Measurements from ENCODE around the gene DNTTIP2.
"Not testable (repeated sequence)": the region's sequence is repeated elsewhere in the genome, so short reads cannot be mapped to it uniquely, and the experiment has no call there.

Gene DNTTIP2

DNA sequence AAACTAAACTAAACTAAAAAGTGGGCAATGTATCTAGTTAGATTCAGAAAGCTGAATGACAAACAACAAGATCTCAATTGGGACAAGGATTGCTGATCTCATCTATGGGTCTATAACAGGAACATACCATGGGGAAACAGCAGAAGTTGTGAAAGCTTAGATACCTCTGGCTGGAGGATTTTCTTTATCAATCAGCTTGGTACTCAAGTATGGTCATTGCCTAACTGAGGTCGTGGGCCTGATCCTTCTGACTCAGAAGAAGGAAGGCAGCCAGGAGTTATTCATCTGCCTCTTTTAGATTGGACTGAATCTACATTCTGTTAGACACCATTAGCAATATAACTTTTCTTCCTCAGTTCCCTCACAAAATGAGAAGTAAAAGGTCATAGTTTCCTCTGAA lies 39.7 kb downstream of the DNTTIP2 start:
- no peak for ATAC-seq
- Mint-ChIP-seq H3K36me3 (peaks cover 16% of the 10 kb centered on the region), H3K4me1 (peaks cover 2% of the 10 kb centered on the region), H3K27ac (no peak overlapping the region), H3K9me3 (peaks cover 9% of the 10 kb centered on the region), H3K27me3 (no peaks in the 10 kb centered on the region), H3K4me3 (no peak overlapping the region)

DNA sequence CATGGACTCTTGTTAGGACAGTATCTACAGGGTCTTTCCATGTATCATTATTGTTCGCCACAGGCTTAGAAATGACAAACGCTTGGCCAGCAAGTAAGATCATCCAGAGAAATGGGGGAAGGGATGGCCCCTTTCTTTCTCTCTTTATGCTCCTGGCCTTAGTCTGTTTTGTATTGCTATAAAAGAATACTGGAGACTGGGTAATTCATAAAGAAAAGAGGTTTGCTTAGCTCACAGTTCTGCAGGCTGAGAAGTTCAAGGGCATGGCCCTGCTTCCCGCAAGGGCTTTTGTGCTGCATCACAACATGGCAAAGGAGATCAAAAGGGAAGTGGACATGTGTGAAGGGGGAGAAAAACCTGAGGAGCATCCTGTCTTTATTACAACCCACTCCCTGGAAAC lies 41.0 kb downstream of the DNTTIP2 start:
- no peak for ATAC-seq
- peaks cover 14% of the 10 kb centered on the region for H3K9me3 Mint-ChIP-seq

GRCh38 chr1:93833293-93833692 lies 45.7 kb downstream of the DNTTIP2 start:
- not testable (repeated sequence) for H3K27ac Mint-ChIP-seq, H3K4me1 Mint-ChIP-seq, ATAC-seq, H3K27me3 Mint-ChIP-seq, H3K4me3 Mint-ChIP-seq
- peaks cover 19% of the 10 kb centered on the region for H3K9me3 Mint-ChIP-seq
- H3K36me3 Mint-ChIP-seq, result peaks cover 37% of the 10 kb centered on the region

More for the DNA sequence above, 41.0 kb downstream of the DNTTIP2 start:
- Mint-ChIP-seq H3K27me3 (no peaks in the 10 kb centered on the region), H3K4me3 (no peak overlapping the region), H3K27ac (no peak overlapping the region), H3K4me1 (no peaks in the 10 kb centered on the region), H3K36me3 (peaks cover 22% of the 10 kb centered on the region)

- Mint-ChIP-seq H3K27ac (no peak overlapping the region), H3K36me3 (peaks cover 23% of the 10 kb centered on the region), H3K9me3 (peaks cover 8% of the 10 kb centered on the region), H3K27me3 (no peaks in the 10 kb centered on the region), H3K4me3 (no peak overlapping the region), H3K4me1 (no peaks in the 10 kb centered on the region)
- no peak for ATAC-seq
Measured at GRCh38 chr1:93829061-93829460, 49.9 kb downstream of the DNTTIP2 start.

GRCh38 chr1:93828367-93828755 lies 50.6 kb downstream of the DNTTIP2 start:
- ATAC-seq, result no peak
- peaks cover 7% of the 10 kb centered on the region for H3K9me3 Mint-ChIP-seq
- H3K36me3 Mint-ChIP-seq, result peaks cover 22% of the 10 kb centered on the region
- H3K4me3 Mint-ChIP-seq, result no peak overlapping the region
- no peaks in the 10 kb centered on the region for H3K4me1 Mint-ChIP-seq
- no peak overlapping the region for H3K27ac Mint-ChIP-seq
- H3K27me3 Mint-ChIP-seq, result no peaks in the 10 kb centered on the region

- Mint-ChIP-seq H3K27me3 (no peaks in the 10 kb centered on the region), H3K27ac (no peak overlapping the region), H3K4me3 (no peak overlapping the region), H3K9me3 (peaks cover 4% of the 10 kb centered on the region), H3K4me1 (no peaks in the 10 kb centered on the region), H3K36me3 (peaks cover 19% of the 10 kb centered on the region)
- no peak for ATAC-seq
Measured at GRCh38 chr1:93827633-93828366, 51.2 kb downstream of the DNTTIP2 start.

- Mint-ChIP-seq H3K4me1 (no peaks in the 10 kb centered on the region), H3K9me3 (peaks cover 2% of the 10 kb centered on the region), H3K27me3 (no peaks in the 10 kb centered on the region), H3K36me3 (peaks cover 16% of the 10 kb centered on the region), H3K27ac (peak overlapping the region; percentile 2), H3K4me3 (no peak overlapping the region)
- ATAC-seq, result no peak
Measured at GRCh38 chr1:93827128-93827527, 51.9 kb downstream of the DNTTIP2 start.

- no peaks in the 10 kb centered on the region for H3K36me3 Mint-ChIP-seq
- no peak overlapping the region for H3K4me3 Mint-ChIP-seq
- no peak overlapping the region for H3K27ac Mint-ChIP-seq
- ATAC-seq, result no peak
- H3K4me1 Mint-ChIP-seq, result no peaks in the 10 kb centered on the region
- H3K27me3 Mint-ChIP-seq, result no peaks in the 10 kb centered on the region
- no peaks in the 10 kb centered on the region for H3K9me3 Mint-ChIP-seq
Measured at GRCh38 chr1:93824834-93825233, 54.2 kb downstream of the DNTTIP2 start.

DNA sequence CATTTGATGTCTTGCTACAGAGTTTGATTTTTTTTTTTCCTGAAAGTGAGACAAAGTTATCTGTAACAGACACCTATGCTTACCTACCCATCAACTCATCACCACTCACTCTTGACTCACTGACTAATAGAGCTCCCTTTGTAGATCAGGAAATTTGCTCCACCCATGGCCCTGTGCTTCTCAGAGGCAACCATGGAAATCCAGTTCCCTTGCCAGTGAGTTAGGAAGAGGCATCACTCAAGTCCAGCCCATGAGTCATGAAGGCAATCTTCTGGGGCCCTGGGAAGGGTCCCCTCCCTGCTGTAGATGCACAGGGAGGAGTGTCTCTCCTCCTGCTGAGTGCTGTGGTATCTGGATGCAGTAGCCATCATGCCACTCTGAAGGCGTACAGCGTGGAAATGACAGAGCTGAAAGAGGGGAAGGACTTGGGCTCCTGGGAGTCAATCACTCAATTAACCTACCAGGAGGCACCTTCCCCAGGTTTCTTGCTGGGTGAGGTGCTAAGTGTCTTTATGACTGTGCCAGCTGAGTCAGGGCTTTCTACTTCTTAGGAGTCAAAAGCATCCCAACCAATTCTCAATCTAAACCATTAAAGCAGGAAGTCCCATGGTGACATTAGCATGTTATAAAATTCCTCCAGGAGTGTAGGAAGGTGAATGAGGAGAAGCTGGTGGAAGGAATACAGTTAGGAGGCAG lies 56.1 kb downstream of the DNTTIP2 start:
- no peaks in the 10 kb centered on the region for H3K9me3 Mint-ChIP-seq
- H3K36me3 Mint-ChIP-seq, result no peaks in the 10 kb centered on the region
- ATAC-seq, result no peak
- H3K27me3 Mint-ChIP-seq, result no peaks in the 10 kb centered on the region
- no peak overlapping the region for H3K27ac Mint-ChIP-seq
- H3K4me3 Mint-ChIP-seq, result no peak overlapping the region
- H3K4me1 Mint-ChIP-seq, result peaks cover 9% of the 10 kb centered on the region

- H3K9me3 Mint-ChIP-seq, result no peaks in the 10 kb centered on the region
- H3K4me1 Mint-ChIP-seq, result peaks cover 22% of the 10 kb centered on the region
- H3K27me3 Mint-ChIP-seq, result no peaks in the 10 kb centered on the region
- H3K4me3 Mint-ChIP-seq, result no peak overlapping the region
- no peak overlapping the region for H3K27ac Mint-ChIP-seq
- ATAC-seq, result no peak
- H3K36me3 Mint-ChIP-seq, result no peaks in the 10 kb centered on the region
Measured at GRCh38 chr1:93821423-93822144, 57.4 kb downstream of the DNTTIP2 start.

DNA sequence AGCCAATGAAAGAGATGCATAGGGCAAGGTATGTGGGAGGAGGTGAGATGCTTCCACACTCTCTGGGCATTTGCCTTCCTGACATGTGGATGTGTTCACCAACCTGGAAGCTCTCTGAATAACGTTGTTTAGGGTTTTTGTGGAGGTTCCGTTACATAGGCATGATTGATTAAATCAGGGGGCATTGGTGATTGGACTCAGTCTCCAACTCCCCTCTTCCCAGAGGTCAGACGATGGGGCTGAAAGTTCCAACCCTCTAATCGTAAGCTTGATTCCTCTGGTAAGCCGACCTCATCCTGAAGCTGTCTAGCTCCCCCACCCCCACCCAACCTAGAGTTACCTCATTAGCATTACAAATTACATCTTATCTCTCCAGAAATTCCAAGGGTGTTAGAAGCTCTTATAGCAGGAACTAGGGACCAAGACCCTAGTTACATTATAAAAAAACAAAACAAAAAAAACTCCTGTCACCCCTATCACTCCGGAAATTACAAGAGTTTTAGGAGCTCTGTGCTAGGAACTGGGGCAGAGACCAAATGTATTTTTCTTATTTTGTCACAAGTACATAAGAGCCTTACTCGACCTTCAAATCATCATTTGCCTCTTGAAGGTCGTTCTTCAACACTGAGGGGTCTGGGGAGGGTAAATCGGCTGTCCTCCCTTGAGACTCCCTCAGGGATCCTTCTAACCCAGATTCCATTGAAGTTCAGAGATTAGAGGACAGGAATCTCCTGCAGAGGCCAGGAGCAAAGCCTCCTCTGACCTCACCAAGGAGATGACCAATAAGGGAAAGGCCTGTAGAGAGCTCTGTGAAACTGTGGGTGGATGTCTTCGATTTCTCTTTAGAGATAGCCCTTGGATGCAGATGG lies 58.2 kb downstream of the DNTTIP2 start:
- H3K27me3 Mint-ChIP-seq, result no peaks in the 10 kb centered on the region
- no peak overlapping the region for H3K4me3 Mint-ChIP-seq
- no peaks in the 10 kb centered on the region for H3K36me3 Mint-ChIP-seq
- ATAC-seq, result no peak
- peaks cover 22% of the 10 kb centered on the region for H3K4me1 Mint-ChIP-seq
- no peak overlapping the region for H3K27ac Mint-ChIP-seq
- no peaks in the 10 kb centered on the region for H3K9me3 Mint-ChIP-seq

- H3K27me3 Mint-ChIP-seq, result no peaks in the 10 kb centered on the region
- no peaks in the 10 kb centered on the region for H3K9me3 Mint-ChIP-seq
- no peak overlapping the region for H3K4me3 Mint-ChIP-seq
- H3K4me1 Mint-ChIP-seq, result peaks cover 22% of the 10 kb centered on the region
- no peaks in the 10 kb centered on the region for H3K36me3 Mint-ChIP-seq
- ATAC-seq, result no peak
- H3K27ac Mint-ChIP-seq, result peak overlapping the region; percentile 69
Measured at GRCh38 chr1:93818570-93818959, 60.4 kb downstream of the DNTTIP2 start.

- no peaks in the 10 kb centered on the region for H3K9me3 Mint-ChIP-seq
- peak; percentile 86 for ATAC-seq
- peak overlapping the region; percentile 69 for H3K27ac Mint-ChIP-seq
- H3K4me3 Mint-ChIP-seq, result no peak overlapping the region
- H3K27me3 Mint-ChIP-seq, result no peaks in the 10 kb centered on the region
- peaks cover 22% of the 10 kb centered on the region for H3K4me1 Mint-ChIP-seq
- H3K36me3 Mint-ChIP-seq, result no peaks in the 10 kb centered on the region
Measured at GRCh38 chr1:93817819-93818569, 61.0 kb downstream of the DNTTIP2 start.

- ATAC-seq, result peak; percentile 55
- no peaks in the 10 kb centered on the region for H3K27me3 Mint-ChIP-seq
- no peak overlapping the region for H3K4me3 Mint-ChIP-seq
- H3K9me3 Mint-ChIP-seq, result no peaks in the 10 kb centered on the region
- no peaks in the 10 kb centered on the region for H3K36me3 Mint-ChIP-seq
- H3K27ac Mint-ChIP-seq, result peak overlapping the region; percentile 69
- peaks cover 22% of the 10 kb centered on the region for H3K4me1 Mint-ChIP-seq
Measured at GRCh38 chr1:93816970-93817678, 61.9 kb downstream of the DNTTIP2 start.

Measured in stimulated activated memory B cell treated with anti-CD40 and anti-IgM and Interleukin-4, amounts not matched to agents 10 μg/mL and 1 μg/mL and 100 μg/mL, for 72 hours (primary cell).